Measurements from ENCODE around the gene KXD1.
"Not testable (repeated sequence)": the region's sequence is repeated elsewhere in the genome, so short reads cannot be mapped to it uniquely, and the experiment has no call there.

The KXD1 gene

DNA sequence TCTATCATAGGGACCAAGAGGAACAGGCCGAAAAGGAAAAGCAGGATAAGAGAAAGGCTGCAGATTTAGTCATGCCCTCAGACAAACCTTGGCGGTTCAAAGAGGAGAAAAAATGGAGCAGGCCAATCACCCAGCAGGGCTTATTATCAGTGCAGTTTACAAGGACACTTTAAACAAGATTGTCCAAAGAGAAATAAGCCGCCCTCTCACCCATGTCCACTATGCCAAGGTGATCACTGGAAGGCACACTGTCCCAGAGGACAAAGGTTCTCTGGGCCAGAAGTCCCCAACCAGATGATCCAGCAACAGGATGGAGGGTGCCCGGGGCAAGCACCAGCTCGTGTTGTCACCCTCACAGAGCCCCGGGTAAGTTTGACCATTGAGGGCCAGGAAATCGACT lies 22.6 kb downstream of the KXD1 start:
- DNase-seq (ENCODE audit: low read depth in 2 of 2): no peak

DNA sequence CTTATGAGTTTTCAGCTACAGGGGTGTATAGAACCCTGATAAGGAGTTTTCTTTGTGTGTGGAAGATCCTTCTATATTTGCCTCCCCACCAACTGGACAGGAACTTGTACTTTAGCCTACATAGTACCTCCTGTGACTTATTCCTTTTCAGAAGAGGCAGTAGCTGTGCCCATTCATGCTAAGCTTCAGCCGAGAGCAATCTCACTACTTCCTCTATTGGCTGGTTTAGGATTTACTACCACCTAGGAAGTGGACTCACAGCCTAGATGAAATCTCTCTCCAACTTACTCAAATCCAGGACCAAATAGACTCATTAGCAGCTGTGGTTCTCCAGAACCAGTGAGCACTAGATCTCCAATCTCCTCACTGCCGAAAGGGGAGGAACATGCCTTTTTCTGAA lies 28.6 kb downstream of the KXD1 start:
- DNase-seq (ENCODE audit: low read depth in 2 of 2): no peak

DNA sequence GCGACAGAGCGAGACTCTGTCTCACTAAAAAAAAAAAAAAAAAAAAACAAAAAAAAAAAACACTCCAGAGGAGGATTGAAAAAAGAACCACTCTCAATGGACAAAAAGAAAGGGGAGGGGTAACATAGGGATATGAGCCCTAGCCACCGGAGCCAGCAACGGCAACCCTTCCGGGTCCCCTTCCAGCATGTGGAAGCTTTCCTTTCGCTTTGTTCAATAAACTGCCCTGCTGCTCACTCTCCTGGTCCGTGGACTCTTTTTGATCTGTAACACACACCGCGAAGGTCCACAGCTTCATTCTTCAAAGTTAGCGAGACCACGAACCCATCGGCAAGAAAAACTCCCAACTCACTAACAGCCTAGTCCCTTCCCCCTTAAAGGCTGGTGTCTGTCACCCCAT lies 29.9 kb downstream of the KXD1 start:
- no peak for DNase-seq (ENCODE audit: low read depth in 2 of 2)

DNA sequence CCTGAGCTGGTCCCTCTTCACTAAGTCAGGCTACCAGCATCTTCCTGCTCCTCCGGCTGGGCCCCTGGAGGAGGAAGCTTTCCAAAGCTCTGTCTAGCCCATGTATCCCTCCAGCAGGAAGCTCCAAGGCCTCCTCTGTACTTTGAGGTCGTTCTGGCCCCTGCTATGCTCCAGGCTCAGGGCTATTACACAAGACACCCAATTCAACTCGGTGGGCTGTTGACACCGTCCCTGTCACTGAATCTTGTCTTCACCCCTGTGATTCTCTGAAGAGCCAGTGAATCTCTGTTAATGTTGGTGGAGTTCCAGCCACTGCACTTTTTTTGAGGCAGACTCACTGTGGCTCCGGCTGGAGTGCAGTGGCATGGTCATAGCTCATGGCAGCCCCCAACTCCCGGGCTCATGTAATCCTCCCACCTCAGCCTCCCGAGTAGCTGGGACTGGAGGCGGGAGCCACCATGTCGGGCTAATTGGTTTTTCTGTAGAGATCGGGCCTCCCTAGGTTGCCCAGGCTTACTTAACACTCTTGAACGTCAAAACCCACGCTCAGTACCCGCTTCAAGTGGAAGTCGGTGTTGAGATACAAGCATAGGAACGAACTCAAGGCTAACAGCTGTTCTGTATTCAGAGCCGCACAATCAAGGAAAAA lies 30.4 kb downstream of the KXD1 start:
- no peak for DNase-seq (ENCODE audit: low read depth in 2 of 2)

DNA sequence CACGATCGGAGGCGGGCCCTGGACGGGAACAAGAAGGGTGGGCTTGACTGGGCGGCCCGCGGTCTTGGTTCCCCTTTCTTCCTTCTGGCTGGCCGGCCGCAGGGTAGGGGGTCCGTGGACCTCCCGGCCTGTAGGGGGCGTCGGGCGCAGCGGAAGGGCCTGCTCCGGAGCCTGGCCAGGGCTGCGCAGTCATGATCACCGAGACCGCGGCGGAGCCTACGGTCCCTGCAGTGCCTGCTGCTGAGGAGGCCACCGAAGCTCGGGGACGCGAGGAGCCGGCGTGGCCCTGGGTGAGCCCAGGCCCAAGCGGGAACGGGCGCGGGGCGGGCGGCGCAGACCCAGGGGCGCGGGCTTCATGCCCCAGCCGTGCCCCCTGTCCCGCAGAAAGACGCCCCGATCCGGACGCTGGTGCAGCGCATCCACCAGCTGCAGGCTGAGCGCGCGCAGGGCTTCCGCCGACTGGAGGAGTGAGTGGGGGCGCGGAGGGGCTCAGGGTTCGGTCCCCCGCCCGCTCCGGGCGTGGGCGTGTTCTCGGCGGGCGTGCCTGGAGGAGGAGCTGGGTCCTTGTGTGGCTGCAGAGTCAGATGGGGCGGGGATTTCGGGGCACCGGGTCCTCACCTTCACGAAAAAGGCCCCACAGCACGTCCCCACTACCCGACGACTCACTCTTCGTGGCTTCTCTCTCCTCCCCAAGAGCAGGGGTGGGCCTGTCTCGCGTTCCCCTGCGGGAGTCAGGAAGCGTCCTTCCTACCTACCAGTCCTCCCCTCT lies 31.1 kb downstream of the KXD1 start, which contains the start of gene REX1BD:
Gene REX1BD, plus strand, starts transcription at position 188 of the 769 bp plus-strand sequence. Its CDS starts 4 bp downstream, at position 192.
- DNase-seq (ENCODE audit: low read depth in 2 of 2): peak; percentile 65 to 81

DNA sequence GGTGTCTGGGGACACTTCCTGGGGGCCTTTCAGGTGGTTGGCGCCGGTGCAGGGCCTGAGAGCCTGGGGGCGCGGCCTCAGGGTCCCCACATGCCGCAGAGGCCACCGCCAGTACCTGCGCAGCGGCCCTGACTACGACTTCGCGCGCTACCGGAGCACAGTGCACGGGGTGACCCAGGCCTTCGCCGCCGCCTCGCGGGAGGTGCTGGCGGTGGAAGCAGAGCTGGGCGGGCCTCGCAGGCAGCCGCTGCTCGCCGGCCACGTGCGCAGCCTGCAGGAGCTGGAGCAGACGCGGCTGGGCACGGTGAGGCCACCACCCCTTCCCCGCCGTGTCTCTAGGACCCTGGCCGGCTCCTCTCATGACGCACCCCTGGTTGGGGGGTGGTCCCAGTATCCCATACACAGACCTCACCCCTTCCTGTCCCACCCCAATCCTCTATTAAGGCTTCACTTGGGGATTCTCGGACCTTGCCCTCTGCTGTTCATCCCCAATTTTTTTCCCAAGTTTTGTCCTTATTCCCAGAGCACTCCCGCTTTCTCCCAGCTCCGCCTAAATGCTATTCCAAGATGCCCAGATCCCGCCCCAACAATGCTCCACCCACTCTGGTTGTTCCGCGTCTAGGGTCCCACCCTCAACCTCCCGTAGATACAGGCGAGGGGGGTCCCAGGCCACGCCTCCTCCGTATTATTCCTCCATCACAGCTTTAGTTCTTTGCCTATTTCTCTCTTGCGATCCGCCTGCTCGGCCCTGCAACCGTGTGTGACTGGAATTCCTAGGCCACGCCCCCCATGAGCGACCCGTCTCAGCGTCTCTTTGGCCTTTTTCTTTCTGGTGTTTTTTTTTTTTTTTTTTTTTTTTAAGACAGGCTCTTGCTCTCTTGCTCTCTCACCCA lies 32.0 kb downstream of the KXD1 start:
- peak; percentile 30 to 34 for DNase-seq (ENCODE audit: low read depth in 2 of 2)

DNA sequence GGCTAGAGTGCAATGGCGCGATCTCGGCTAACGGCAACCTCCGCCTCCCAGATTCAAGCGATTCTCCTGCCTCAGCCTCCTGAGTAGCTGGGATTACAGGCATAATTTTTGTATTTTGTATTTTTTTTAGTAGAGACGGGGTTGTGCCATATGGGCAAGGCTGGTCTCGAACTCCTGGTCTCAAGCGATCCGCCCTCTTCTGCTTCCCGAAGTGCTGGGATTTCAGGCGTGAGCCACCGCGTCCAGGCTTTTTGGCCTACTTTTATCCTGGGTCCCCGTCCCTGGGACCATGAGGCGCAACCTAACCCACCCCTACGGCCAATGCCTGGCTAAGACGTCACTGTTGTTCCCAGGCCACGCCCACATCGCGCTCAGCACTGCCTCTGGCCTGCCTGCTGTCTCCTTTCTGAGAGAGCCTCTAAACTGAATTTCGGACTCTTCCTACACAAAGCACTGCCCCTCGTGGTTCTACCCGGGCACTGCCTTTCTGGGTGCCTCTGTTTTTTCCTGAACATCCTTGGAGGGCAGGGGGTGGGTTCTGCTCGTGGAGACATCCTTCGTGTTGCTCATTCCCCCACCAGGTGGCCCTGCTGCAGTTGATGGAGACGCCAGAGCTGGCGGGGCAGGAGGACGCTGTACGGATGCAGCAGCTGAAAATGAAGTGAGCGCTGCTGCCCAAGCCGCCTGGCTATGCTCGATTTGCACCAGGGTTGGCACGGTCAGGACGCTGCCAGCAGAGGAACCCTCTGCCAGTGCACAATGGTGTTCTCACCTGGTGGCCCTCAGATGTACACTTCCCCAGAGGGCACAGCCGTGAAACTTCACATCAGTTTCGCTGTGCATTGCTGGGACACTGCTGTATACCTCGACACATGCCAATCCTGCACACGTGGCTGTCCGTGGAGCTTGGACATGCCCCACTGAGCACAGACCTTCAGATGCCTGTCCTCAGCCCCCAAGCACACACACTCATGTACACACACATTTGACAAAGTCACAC lies 32.9 kb downstream of the KXD1 start:
- DNase-seq (ENCODE audit: low read depth in 2 of 2): no peak

DNA sequence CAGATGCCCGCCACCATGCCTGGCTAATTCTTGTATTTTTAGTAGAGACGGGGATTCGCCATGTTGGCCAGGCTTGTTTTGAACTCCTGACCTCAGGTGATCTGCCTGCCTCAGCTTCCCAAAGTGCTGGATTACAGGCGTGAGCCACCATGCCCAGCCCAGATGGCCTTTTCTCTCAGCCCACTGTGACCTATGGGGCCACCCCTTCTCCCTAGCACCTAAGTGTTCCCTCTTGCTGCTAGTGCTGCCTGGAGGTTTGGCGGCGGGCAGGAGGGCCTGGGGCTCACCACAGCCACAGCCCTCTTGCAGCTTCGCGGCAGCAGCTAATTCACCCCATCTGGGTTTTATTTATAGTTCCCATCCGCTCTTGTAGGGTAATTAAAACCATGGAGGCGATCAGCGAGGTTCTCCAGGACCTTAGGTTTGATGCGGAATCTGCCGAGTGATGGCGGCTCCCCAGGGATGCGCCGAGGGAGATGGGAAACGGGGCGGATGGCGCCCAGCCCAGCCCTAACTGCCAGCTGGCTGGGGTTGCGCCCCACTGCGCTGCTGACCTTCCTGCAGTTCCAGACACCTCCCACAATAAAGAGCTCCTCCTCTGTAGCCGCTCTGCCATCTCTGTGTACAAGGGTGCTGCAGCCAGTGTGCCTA lies 34.2 kb downstream of the KXD1 start:
- no peak for DNase-seq (ENCODE audit: low read depth in 2 of 2)

DNA sequence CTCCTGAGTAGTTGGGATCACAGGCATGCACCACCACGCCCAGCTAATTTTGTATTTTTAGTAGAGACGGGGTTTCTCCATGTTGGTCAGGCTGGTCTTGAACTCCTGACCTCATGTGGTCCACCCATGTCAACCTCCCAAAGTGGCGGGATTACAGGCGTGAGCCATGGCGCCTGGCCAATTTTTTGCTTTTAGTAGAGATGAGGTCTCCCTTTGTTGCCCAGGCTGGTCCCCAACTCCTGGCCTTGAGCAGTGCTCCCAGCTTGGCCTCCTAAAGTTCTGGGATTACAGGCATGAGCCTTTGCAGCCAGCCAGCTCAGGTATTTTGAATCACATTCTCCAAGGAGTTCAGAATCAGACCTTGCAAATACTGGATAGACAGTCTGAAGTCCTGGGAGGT lies 35.1 kb downstream of the KXD1 start:
- not testable (repeated sequence) for DNase-seq (ENCODE audit: low read depth in 2 of 2)

DNA sequence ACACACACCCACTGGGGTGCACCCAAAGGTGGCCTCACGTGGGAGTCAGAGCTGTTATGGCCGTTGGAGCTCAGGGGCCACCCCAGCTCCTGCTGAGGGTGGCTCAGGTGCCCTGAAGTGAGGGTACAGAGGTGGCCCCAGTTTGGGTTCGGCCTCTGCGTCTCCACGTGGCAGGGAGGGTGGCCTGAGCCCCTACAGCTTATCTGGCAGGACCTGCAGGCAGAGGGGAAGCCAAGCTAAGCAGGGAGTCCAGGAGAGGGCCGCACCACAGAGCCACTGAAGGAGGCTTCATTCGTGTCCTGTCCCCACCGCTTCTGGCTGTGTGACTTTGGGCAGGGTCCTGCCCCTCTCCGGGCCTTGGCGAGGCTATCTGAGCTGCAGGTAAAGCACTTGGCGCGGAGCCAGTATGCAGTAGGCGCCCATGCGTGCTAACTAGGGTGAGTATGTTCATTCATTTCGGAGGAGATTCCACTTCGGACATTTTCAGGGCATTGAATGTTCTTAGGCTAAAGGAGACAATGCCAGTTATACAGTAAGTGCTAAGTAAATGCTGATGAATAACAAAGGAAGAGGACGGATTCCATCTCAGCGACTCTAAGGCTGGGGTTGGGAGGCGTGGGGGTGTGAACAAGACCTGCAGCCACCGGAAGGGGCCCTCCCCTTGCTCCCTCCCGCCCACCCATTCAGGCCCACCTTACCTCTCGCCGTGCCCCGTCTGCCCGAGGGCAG lies 35.9 kb downstream of the KXD1 start:
- DNase-seq (ENCODE audit: low read depth in 2 of 2): no peak

DNA sequence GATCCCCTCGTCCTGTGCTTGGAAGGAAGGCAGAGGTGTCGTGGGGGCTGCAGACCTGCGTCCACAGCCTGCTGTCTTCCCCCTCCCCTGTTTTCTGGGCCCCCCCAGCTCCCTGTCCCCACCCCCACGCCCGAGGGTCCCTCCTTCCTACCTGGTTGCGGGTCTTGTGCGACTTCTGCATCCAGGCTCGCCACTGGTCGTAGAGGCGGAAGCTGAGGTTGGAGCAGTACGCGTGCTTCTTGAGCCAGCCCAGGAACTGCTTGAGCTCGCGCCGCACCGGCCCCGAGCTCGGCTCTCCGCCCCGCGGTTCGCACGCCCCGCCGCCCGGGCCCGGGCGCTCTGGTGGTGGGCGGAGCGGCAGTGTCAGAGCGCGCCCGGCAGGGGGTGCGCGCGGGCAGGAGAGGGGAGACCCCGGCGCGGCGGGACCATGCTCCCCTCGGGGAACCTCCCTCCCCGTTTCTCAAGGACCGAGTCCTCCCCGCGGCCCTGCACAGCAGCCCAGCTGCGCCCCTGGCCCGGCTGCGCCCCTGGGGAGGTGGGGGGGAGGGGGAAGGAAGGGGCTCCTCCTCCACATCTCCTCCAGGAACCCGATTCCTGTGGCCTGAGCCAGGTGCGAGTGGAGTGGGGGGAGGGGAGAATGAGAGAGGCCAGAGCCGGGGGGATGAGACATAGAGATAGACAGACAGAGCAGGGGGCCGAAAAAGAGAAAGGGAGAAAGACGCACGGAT lies 36.6 kb downstream of the KXD1 start:
- DNase-seq (ENCODE audit: low read depth in 2 of 2): peak; percentile 42 to 65

DNA sequence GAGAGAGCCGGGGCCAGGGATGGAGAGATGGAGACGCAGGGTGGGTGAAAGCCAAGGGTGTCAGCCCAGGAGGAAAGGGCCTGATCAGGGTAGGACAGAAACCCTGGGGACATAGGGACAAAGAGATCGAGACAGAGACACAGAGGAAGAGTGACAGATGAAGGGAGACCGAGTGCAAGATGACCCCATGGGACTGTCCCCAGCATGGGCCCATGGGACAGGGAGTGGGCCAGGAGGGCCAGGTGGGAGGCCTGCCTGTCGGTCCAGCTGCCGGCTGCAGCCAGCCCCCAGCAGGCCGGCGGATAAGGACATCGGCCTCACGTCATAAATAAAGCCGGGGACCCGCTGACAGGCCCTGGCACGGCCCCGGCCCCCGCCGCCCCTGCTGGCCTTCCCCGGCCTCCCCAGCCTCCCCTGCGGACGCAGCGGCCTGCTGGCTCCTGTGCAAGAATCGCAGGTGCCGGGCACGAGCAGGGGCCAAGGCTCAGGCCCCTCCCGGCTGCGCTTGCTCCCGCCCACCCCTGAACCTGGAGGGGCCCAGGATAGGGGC lies 37.2 kb downstream of the KXD1 start:
- no peak for DNase-seq (ENCODE audit: low read depth in 2 of 2)

DNA sequence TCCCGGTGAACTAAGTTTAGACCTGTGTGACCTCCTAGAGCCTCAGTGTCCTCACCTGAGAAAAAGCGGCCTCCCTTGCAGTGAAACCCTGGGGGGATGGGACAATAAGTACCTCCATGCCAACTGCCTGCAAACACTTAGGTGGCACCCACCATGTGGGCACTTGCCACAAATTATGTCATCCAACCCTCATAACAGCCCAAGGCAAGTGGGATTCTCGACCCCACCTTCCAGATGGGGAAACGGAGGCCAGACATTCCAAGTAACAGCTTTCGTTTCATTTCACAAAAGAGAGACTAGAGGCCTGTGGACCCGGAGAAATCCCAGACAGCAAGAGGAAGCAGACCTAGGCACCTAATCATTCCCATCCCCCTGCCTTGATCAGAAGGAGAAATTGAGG lies 37.8 kb downstream of the KXD1 start:
- no peak for DNase-seq (ENCODE audit: low read depth in 2 of 2)

DNA sequence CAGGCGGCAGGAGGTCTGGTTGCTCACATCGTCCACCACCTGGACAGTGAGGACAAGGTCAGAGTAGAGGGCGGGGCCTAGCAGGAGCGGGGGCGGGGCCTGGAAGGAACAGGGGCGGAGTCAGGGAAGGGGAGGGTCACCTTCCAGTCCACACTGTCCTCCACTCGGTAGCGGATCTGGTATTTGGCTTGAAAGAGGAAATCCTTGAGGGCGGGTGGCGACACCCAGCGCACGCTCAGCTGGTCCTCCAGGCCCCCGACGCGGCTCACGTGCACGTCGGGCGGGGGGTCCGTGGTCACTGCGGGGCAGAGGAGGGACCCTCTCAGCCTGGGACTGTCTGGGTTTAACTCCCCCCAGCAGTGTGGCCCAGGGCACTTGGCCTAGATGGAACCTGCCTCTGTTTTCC lies 39.1 kb downstream of the KXD1 start:
- no peak for DNase-seq (ENCODE audit: low read depth in 2 of 2)

DNA sequence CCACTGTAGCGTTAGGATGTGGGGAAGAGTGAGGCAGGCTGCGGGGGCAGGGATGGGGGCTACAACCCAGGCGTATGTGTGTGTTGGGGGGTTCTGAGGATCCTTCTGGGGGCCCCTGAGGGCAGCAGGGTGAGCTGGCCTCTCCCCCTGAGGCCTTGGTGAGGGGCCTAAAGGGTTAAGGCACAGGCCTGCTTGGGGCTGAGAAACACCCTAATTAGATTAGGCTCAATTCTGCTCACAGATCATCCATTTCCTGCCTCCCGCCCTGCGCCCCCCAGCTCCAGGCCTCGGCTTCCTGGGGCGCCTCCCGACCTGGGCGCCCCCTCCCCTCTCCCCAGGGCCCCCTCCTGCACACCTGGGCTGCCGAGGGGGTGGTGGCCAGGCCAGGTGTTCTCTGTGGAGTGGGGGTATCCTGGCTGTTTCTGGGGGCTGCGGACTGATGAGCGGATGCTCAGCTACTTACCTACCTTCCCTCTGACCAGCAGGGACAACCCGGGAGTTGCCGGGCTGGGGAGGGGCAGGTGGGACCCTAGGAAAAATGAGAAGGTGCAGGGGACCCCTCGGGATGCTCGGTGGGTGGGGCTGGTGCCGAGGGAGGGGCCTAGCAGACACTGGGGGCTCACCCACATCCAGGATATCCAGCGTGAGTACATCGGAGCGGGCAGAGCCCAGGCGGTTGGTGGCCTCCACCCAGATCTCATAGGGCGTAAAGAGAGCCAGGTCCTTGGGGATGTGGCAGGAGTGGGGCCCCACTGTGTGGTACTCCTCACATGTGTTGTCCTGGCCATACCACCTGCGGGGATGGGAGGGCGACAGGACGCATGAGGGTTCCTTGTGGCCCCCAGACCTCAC lies 40.4 kb downstream of the KXD1 start:
- DNase-seq (ENCODE audit: low read depth in 2 of 2): no peak

DNA sequence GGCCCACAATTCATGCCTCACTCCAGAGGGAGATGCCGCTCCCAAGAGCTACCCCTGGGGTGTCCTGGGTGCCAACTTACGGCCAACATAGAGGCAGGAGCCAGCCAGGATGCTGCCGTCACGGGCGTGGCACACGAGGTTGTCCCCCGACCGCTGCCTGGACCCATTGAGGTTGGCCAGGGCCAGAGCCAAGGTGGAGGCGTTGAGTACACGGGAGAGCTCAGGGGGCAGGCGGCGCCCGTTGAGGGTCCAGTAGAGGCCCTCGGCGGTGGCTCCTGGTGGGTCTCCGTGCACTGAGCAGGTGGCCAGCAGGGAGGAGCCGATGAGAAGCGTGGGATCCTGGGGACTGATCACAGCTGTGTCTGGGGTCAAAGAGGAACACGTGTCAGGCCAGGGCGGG lies 41.8 kb downstream of the KXD1 start:
- no peak for DNase-seq (ENCODE audit: low read depth in 2 of 2)

DNA sequence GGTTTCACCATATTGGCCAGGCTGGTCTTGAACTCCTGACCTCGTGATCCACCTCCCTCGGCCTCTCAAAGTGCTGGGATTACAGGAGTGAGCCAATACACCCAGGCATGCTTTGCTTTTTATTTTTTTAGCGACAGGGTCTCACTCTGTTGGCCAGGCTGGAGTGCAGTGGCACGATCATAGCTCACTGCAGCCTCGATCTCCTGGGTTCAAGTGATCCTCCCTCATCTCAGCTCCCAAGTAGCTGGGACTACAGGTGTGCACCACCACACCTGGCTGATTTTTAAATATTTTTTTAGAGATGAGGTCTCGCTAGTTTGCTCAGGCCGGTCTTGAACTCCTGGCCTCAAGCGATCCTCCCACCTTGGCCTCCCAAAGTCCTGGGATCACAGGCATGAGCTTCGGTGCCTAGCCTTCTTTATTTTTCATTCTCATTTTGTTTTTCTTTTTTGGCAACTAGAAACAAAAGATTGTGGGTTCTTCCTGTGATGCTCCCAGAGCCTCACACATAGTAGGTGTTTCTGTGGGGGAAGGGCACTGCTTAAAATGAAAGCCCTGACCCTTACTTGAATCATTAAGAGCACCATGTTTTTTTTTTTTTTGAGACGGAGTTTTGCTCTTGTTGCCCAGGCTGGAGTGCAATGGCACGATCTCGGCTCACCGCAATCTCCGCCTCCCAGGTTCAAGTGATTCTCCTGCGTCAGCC lies 43.2 kb downstream of the KXD1 start:
- not testable (repeated sequence) for DNase-seq (ENCODE audit: low read depth in 2 of 2)
